Inferior parietal cortex (tissue), 1 donor: ENCODE measurements around the gene RFC1.
"Not testable (repeated sequence)": the region's sequence is repeated elsewhere in the genome, so short reads cannot be mapped to it uniquely, and the experiment has no call there.

Experiments used
- DNase-seq: peaks from one replicate; pipeline ENCODE4 v3.0.0-alpha.2; 2016; ENCODE audit errors: extremely low spot score

The RFC1 gene

GRCh38 chr4:39305912-39306677 lies 60.1 kb downstream of the RFC1 start:
- no peak for DNase-seq

DNA sequence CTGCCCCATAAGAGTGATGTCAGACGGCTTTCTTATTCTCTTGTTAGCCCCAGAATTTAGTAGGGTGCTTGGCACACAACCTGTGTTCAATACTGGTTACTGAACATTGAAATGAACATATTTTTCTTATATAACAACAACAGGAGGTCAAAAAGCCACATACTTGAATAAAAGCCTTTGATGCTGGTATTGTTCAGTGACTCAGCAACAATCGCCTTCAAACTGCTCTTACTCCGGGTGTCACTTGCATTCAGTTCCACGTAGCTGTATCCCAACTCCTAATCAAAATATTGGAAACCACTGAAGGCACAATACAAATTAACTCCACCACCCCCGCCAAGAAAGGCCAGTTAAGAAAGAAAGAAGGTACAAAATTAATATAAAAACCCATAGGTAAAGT lies 61.5 kb downstream of the RFC1 start:
- DNase-seq = no peak

DNA sequence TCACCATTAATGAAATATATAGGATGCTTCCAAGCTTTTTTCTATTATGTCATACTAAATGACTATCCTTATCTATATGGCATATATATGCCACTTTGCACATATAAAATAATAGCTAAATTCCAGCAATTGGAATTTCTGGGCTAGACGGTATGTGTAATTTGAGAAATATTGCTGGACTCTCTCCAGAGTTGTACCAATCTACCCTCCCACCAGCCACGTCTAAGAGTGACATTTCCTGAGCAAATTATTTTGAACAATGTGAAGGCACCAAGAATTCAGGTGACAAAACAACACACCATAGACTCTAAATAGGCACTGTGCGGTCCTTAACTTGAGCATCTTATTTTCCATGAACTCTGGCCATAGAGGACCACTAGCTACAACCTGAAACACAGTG lies 62.3 kb downstream of the RFC1 start:
- no peak for DNase-seq

DNA sequence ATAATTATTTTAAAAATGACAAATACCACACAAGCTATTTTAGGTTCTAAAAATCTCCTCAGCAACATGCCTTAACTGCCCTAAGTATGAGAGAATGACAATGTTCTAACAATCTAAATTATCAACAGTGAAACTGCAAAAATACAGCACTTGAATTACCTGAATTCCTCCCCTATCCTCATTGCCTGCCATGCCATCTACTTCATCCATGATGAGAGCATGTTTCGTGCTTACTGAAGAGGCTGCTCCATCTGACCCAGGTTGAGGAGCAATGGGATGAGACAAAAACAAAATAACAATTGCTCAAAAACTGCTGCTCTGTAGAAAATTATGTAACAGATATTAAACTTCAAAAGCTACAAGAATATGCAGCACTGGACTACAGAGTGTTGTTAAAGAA lies 63.3 kb downstream of the RFC1 start:
- DNase-seq = no peak

DNA sequence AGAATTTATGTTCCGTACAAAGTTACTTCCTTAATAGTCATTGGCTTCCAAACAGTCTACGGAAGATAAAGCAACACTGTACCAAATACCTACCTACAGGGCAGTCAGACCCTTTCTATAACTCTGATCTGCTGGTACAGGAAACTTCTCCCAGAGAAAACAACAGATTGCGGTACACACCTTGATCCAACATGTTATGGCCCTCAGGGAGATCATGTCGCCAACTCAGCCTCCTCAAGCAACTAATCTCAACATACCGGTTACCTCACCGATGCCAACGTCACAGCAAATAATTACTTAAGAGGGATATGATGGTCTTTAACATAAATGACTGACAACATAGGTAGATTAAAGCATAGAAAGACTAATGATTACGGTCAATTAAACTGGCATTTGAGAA lies 70.4 kb downstream of the RFC1 start:
- DNase-seq = no peak

DNA sequence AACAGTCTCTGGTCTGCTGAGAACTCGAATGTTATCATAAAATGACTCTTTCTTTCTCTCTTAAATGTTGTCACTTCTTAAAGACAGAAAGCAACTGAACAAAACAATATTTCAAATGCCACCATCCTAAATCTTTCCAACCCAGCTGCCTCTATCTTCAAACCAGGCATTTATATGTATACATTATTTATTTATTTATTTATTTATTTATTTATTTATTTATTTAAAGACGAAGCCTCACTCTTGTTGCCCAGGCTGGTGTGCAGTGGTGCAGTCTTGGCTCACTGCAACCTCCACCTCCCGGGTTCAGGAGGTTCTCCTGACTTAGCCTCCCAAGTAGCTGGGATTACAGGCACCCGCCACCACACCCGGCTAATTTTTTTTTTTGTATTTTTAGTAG lies 73.7 kb downstream of the RFC1 start:
- not testable (repeated sequence) for DNase-seq

GRCh38 chr4:39291686-39292085 lies 74.5 kb downstream of the RFC1 start:
- DNase-seq = no peak

DNA sequence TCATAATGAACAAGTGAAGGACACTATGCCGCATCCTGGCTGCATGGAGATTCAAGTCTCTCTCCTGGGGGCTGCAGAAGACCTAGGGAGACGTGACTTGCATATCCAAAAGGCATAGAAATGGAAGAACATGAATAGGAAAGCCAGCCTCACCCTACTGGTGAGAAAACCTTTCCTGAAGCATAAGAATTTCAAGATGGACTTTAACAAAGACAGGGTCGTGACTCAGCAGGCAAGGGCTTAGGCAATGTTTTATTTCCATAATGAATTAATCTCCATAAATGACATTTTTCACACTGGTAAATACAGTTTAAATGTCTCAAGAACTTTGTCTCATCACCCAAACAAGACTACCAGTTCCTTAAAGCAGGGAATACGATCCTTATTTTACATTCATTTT lies 78.9 kb downstream of the RFC1 start:
- no peak for DNase-seq

DNA sequence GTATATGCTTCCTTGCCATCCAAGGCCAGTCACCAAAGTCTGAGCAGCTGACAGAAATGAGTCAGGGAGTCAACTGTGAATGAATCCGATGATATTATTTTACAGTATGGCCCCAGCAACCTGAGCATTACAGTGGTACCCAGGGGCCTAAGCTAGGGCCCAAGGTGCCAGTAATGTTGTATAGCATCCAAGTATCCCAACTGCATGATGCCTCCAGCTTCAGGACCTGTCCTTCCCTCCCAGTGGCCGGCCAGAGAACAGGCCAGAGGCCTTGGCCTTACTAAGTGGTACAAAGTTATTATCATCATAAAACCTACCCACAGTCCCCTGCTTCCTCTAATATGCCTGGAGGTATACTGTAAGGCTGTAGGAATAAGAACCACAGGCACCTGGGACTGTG lies 79.9 kb downstream of the RFC1 start:
- DNase-seq = no peak

DNA sequence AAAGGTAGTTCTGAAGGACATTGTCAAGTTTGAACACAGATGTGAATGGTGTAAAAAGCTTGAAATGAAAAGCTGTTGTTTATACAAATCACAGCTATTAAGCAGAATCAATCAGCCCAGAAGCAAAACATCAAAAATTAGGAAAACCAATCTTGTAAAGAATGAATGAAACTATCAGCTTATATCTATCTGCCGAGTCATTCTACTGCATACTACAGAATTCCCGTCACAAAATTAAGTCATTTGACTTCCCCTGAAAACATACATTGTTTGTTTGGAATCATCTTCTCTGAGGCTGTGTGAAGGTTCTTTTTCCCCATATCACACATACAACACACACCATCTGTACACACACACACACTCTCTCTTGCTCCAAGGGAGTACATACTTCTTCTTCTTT lies 80.3 kb downstream of the RFC1 start:
- no peak for DNase-seq

- DNase-seq = no peak
Measured at GRCh38 chr4:39285111-39285795, 80.9 kb downstream of the RFC1 start.

- no peak for DNase-seq
Measured at GRCh38 chr4:39280770-39281169, 85.4 kb downstream of the RFC1 start.

DNA sequence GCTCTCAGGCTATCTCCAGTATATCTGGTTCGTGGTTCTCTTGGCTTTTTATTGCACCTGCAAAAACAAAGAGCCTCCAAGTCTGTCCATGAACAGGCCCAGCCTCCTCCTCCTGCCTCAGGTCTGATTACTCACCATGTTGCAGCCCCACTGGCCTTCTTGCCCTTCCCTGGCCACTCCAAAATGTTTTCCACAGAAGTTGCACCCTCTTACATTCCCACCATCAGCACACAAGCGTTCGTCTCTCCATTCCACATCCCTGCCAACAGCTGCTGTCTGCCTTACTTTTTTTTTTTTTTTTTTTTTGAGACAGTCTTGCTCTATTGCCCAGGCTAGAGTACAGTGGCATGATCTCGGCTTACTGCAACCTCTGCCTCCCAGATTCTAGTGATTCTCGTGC lies 86.7 kb downstream of the RFC1 start:
- DNase-seq = no peak

- peak; percentile 17 for DNase-seq
Measured at GRCh38 chr4:39278476-39278875, 87.7 kb downstream of the RFC1 start.

DNA sequence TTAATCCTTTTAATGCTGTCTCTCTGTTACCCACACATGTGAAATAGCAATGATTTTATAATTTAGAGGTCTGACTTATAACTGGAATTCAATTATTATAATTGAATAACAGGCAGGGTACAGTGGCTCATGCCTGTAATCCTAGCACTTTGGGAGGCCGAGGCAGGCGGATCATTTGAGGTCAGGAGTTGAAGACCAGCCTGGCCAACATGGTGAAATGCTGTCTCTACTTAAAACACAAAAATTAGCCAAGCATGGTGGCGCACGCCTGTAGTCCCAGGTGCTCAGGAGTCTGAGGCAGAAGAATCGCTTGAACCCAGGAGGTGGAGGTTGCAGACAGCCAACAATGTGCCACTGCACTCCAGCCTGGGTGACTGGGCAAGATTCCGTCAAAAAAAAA lies 88.5 kb downstream of the RFC1 start:
- not testable (repeated sequence) for DNase-seq

DNA sequence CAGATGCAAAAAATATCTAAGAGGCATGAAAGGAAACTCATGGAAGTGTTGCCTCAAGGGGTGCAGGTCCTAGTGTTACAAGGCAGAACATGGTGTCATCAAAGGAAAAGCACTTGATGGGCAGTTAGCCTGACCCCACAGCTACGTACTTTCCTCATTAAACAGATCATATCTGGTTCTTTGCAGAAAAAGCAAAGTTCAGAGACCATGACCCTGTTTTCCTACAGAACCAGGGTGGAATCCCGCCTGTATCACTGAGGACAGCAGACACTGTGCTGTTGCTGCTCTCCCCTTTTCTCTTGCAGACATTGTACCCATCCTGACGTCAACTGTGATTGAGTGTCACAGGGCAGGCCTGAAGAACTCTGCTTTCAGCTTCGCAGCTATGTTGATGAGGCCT lies 91.7 kb downstream of the RFC1 start:
- no peak for DNase-seq

GRCh38 chr4:39263895-39264294 lies 102.3 kb downstream of the RFC1 start:
- no peak for DNase-seq

DNA sequence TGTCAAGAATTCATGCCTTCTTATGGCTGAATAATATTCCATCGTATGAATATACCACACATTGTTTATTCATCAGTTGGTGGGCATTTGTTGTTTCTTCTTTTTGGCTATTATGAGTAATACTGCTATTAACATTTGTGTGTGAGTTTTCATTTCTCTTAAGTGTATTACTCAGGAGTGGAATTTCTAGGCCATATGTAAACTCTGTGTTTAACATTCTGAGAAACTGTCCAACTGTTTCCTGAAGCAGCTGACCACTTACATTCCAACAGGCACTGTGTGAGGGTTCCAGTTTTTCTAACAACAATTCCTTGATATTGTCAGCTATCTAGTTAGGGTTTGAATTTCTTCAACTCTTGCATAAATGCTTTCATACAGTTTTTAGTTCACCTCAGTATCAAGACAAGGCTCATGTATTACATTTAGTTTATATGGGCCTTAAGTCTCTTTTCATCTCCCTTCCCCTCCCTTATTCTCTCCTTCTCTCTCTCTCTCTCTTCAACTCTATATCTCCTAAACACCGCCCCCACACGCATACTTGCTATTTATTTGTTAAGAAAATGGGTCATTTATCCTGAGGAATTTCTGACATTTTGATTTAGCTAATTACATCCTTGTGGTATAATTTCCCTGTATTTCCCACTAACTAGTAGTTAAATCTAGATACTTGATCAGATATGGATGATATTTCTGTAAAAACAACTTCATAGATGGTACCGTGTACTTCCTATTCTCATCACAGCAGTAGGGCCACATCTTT lies 106.4 kb downstream of the RFC1 start:
- DNase-seq = no peak

- DNase-seq = no peak
Measured at GRCh38 chr4:39256436-39256835, 109.7 kb downstream of the RFC1 start.

- DNase-seq = no peak
Measured at GRCh38 chr4:39255871-39256270, 110.3 kb downstream of the RFC1 start.

DNA sequence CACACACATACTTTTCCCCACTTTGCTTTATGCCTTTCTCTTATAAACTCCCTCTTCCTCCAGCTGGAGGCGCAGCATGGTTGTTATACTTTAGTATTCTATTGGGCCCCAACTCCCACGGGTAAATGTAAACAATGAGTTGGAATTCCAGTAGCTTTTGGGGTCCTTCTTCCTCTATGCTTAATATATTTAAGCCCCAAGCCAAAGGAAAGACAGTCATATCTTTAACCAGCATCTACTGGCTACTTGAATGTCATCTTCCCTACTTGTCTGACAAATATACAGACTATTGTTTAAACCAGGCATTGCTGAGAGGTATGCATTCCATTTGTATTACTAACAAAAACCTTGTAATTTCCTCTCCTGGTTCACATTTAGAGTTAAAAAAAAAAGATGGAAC lies 110.9 kb downstream of the RFC1 start:
- no peak for DNase-seq

DNA sequence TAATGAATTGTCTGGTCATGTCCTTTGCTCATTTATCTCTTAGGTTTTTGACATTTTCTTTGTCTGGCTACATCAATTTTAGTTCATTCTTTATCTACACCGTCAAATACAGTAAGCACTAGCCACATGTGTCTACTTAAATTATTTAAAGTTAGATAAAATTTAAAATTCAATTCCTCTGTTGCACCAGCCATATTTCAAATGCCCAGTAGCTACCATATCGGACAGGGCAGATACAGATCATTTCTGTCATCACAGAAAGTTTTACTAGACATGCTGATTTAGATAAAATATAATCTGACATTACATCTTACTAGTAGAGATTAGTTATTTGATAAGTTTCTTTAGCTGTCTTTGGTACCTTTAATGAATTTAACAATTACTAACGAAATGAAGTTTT lies 122.7 kb downstream of the RFC1 start:
- DNase-seq = no peak
